HepG2 (cell line): Measurements from ENCODE around the gene SERTAD3. TPM values are rescaled to one million over a fixed set of nuclear protein-coding genes. Genes with fewer than 3 reads are reported as not detected.

Experiments used
- ATAC-seq: fragments of 200-7000 bp; cut with Tn5 transposase; 3 replicates; pipeline ENCODE4 v1.9.1; 2020; ENCODE audit warnings: mild to moderate bottlenecking, moderate library complexity
- BruUV-seq: library from RNA; stranded (reverse); fragments of 400-500 nt; replicated peaks from 2 replicates; lab custom pipeline; 2021; lab: Mats Ljungman, UMichigan
- CTCF ChIA-PET: fragments of 300-600 bp; formaldehyde crosslinking; extraction: SDS; loops from one replicate; lab custom pipeline; 2021; ENCODE audit warnings: low total read pairs, inconsistent platforms, low intra/inter-chr PET ratio; lab: Yijun Ruan, JAX
- POLR2A ChIA-PET: fragments of 350-600 bp; sonication (Branson Sonifier 250); formaldehyde crosslinking; loops from one replicate; lab custom pipeline; 2020; ENCODE audit warnings: antibody characterized with exemption, inconsistent platforms; lab: Yijun Ruan, JAX
- DNase-seq: peaks from one replicate; pipeline ENCODE4 v3.0.0-alpha.2; 2015; ENCODE audit warnings: low spot score
- FAIRE-seq: peaks from 3 replicates; lab custom pipeline; 2011; peaks lifted over from hg19 to GRCh38; lab: Jason Lieb, UNC
- H2AFZ ChIP-seq: one replicate; pipeline ENCODE4 v1.6.1; 2011; ENCODE audit warnings: low read length, inconsistent platforms
- H3K27ac ChIP-seq: fragments of 300-600 bp; 3 replicates; pipeline ENCODE4 v1.8.0; 2011; ENCODE audit warnings: mixed run types, mild to moderate bottlenecking, mixed read lengths, low read length, inconsistent platforms; ENCODE audit not compliant: insufficient read depth; ENCODE audit errors: extremely low read length
- H3K27me3 ChIP-seq, 2 experiments: fragments of 200-600 bp in 1 of 2; 2 replicates in 1 of 2; 3 replicates in 1 of 2; pipeline versions ENCODE4 v1.6.0 to v1.8.0; 2011; ENCODE audit warnings: low read length in 2 of 2, mild to moderate bottlenecking in 2 of 2, moderate library complexity in 2 of 2, inconsistent platforms in 1 of 2; ENCODE audit not compliant: insufficient read depth in 2 of 2, control insufficient read depth in 1 of 2
- H3K36me3 ChIP-seq, 2 experiments: fragments of 200-600 bp in 1 of 2; replicated peaks in 1 of 2; 2 replicates in 1 of 2; 3 replicates in 1 of 2; pipeline versions ENCODE4 v1.5.1 to v1.8.0; 2011; ENCODE audit warnings: low read length in 2 of 2, inconsistent platforms in 1 of 2; ENCODE audit not compliant: insufficient read depth in 2 of 2, control insufficient read depth in 1 of 2
- H3K4me1 ChIP-seq: 2 replicates; pipeline ENCODE4 v1.5.1; 2012; ENCODE audit warnings: low read length, inconsistent platforms; ENCODE audit not compliant: insufficient read depth
- H3K4me2 ChIP-seq: 2 replicates; pipeline ENCODE4 v1.6.0; 2011; ENCODE audit warnings: low read depth, low read length, inconsistent platforms
- H3K4me3 ChIP-seq, 3 experiments: fragments of 200-600 bp in 1 of 3; sonication (generic), shearing (Covaris generic) in 1 of 3; replicated peaks in 1 of 3; 2 replicates each; pipeline ENCODE4 v1.5.1; 2011 to 2016; ENCODE audit warnings: low read length in 3 of 3, inconsistent platforms in 2 of 3, low read depth in 2 of 3, mild to moderate bottlenecking in 2 of 3, control low read depth in 1 of 3, mixed read lengths in 1 of 3; ENCODE audit not compliant: insufficient read depth in 1 of 3
- H3K79me2 ChIP-seq: one replicate; pipeline ENCODE4 v1.6.1; 2011; ENCODE audit warnings: low read length, inconsistent platforms; ENCODE audit not compliant: insufficient read depth
- H3K9ac ChIP-seq: 2 replicates; pipeline ENCODE4 v1.6.0; 2011; ENCODE audit warnings: mild to moderate bottlenecking, low read depth, low read length, inconsistent platforms; ENCODE audit not compliant: insufficient read depth
- H3K9me3 ChIP-seq: 2 replicates; pipeline ENCODE4 v1.5.1; 2012; ENCODE audit warnings: mild to moderate bottlenecking, low read length
- H4K20me1 ChIP-seq: 2 replicates; pipeline ENCODE4 v1.6.0; 2011; ENCODE audit warnings: inconsistent platforms, mild to moderate bottlenecking, low read length, moderate library complexity; ENCODE audit not compliant: insufficient read depth
- FOXA3 ChIP-seq: IDR thresholded peaks from 2 replicates; pipeline ENCODE4 v1.6.1; 2016; ENCODE audit warnings: missing genetic modification reagents, missing compliant biosample characterization
- GABPB1 ChIP-seq: IDR thresholded peaks from 2 replicates; pipeline ENCODE4 v1.6.1; 2016; ENCODE audit warnings: mild to moderate bottlenecking, missing genetic modification reagents, moderate library complexity, missing compliant biosample characterization
- JDP2 ChIP-seq: sonication (generic); formaldehyde crosslinking; IDR thresholded peaks from 2 replicates; pipeline ENCODE4 v1.8.1; 2022; ENCODE audit warnings: missing genetic modification reagents, borderline replicate concordance
- KDM4B ChIP-seq: sonication (generic); formaldehyde crosslinking; IDR thresholded peaks from 2 replicates; pipeline ENCODE4 v1.4.0; 2020; ENCODE audit warnings: missing genetic modification reagents
- KDM6A ChIP-seq: IDR thresholded peaks from 2 replicates; pipeline ENCODE4 v1.6.1; 2016; ENCODE audit warnings: low read depth
- KLF16 ChIP-seq, 2 experiments: sonication (generic) in 1 of 2; formaldehyde crosslinking in 1 of 2; IDR thresholded peaks; 2 replicates each; pipeline versions ENCODE4 v1.6.1 to v1.8.0; 2016 to 2023; ENCODE audit warnings: missing genetic modification reagents in 2 of 2, missing compliant biosample characterization in 1 of 2
- NR3C1 ChIP-seq: sonication (generic); formaldehyde crosslinking; IDR thresholded peaks from 2 replicates; pipeline ENCODE4 v1.4.0; 2020; ENCODE audit warnings: missing genetic modification reagents
- PATZ1 ChIP-seq: sonication (generic); formaldehyde crosslinking; IDR thresholded peaks from 2 replicates; pipeline ENCODE4 v1.4.0; 2020; ENCODE audit warnings: missing genetic modification reagents
- SETDB1 ChIP-seq: sonication (generic); formaldehyde crosslinking; IDR thresholded peaks from 2 replicates; pipeline ENCODE4 v1.5.1; 2020; ENCODE audit warnings: missing genetic modification reagents, mild to moderate bottlenecking, borderline replicate concordance
- TIGD3 ChIP-seq: sonication (generic); formaldehyde crosslinking; IDR thresholded peaks from 2 replicates; pipeline ENCODE4 v1.5.1; 2020; ENCODE audit warnings: mild to moderate bottlenecking, missing genetic modification reagents, borderline replicate concordance
- ZBTB3 ChIP-seq: sonication (generic); formaldehyde crosslinking; IDR thresholded peaks from 2 replicates; pipeline ENCODE4 v1.4.0; 2020; ENCODE audit warnings: low read depth, mild to moderate bottlenecking, moderate library complexity, missing genetic modification reagents, borderline replicate concordance
- ZMAT3 ChIP-seq: sonication (generic); formaldehyde crosslinking; conservative IDR thresholded peaks from 2 replicates; pipeline ENCODE4 v1.7.0; 2021; ENCODE audit warnings: missing genetic modification reagents
- ZNF446 ChIP-seq: sonication (generic); formaldehyde crosslinking; IDR thresholded peaks from 2 replicates; pipeline ENCODE4 v1.5.0; 2020; ENCODE audit warnings: mild to moderate bottlenecking, missing genetic modification reagents
- ZNF513 ChIP-seq: sonication (generic); formaldehyde crosslinking; conservative IDR thresholded peaks from 2 replicates; pipeline ENCODE4 v1.5.0; 2020; ENCODE audit warnings: missing genetic modification reagents
- ZNF816 ChIP-seq: sonication (generic); formaldehyde crosslinking; IDR thresholded peaks from 2 replicates; pipeline ENCODE4 v1.8.0; 2022; ENCODE audit warnings: missing genetic modification reagents, mild to moderate bottlenecking, borderline replicate concordance
- WGBS: methylation state at CpG from one replicate; pipeline ENCODE4 v1.1.6; 2017; ENCODE audit warnings: low lambda C conversion rate; 5-methylcytosine and 5-hydroxymethylcytosine counted together
- in situ Hi-C: cut with HindIII; loops from 2 replicates; pipeline ENCODE4 v1.10.0; 2017; ENCODE audit warnings: low pct_unique_long_range_greater_than_20kb; ENCODE audit not compliant: extremely low pct_ligation_motif_present
- intact Hi-C: fragments of 100-400 bp; cut with micrococcal nuclease; formaldehyde crosslinking; loops from one replicate; pipeline ENCODE4 v1.10.0; 2022; ENCODE audit not compliant: unreplicated experiment
- polyA plus RNA-seq, 8 experiments: library from polyadenylated mRNA; depleted of rRNA in 3 of 8; stranded (reverse) in 7 of 8; unstranded in 1 of 8; fragments of >200 nt; fragmentation: Illumina TruSeq in 4 of 8; extraction: Trizol in 4 of 8; gene quantifications; 2 replicates each; pipeline versions ENCODE4 v1.2.1 to v1.2.3, GENCODE V29; 2011 to 2016; ENCODE audit warnings: low read depth in 4 of 8, missing spikeins in 1 of 8, mixed read lengths in 1 of 8; ENCODE audit not compliant: insufficient read depth in 1 of 8
- total RNA-seq, 5 experiments: library from RNA; depleted of rRNA; stranded (reverse); fragments of >200 nt; fragmentation: Illumina TruSeq; extraction: Trizol; gene quantifications; 2 replicates each; pipeline ENCODE4 v1.2.3, GENCODE V29; 2016; ENCODE audit warnings: low read depth in 1 of 5
- TF ChIP-seq, protein P1 (sequence below): sonication (generic); formaldehyde crosslinking; IDR thresholded peaks from 2 replicates; pipeline ENCODE4 v1.9.0; 2021; ENCODE audit warnings: missing genetic modification reagents, borderline replicate concordance

The SERTAD3 gene
- total and polyA plus RNA-seq, 2 of the 13 experiments (the other 11 are each of a cell fraction or from before 2014, with no cell fraction given), result 9.6 to 16.9 TPM

GRCh38 chr19:40419066-40419612 lies 25.0 kb downstream of the SERTAD3 start:
- TF ChIP-seq GABPB1 (CRISPR knock-in tag), result no peak
- no peak for TF ChIP-seq ZMAT3 (CRISPR knock-in tag)
- TF ChIP-seq, protein P1, sequence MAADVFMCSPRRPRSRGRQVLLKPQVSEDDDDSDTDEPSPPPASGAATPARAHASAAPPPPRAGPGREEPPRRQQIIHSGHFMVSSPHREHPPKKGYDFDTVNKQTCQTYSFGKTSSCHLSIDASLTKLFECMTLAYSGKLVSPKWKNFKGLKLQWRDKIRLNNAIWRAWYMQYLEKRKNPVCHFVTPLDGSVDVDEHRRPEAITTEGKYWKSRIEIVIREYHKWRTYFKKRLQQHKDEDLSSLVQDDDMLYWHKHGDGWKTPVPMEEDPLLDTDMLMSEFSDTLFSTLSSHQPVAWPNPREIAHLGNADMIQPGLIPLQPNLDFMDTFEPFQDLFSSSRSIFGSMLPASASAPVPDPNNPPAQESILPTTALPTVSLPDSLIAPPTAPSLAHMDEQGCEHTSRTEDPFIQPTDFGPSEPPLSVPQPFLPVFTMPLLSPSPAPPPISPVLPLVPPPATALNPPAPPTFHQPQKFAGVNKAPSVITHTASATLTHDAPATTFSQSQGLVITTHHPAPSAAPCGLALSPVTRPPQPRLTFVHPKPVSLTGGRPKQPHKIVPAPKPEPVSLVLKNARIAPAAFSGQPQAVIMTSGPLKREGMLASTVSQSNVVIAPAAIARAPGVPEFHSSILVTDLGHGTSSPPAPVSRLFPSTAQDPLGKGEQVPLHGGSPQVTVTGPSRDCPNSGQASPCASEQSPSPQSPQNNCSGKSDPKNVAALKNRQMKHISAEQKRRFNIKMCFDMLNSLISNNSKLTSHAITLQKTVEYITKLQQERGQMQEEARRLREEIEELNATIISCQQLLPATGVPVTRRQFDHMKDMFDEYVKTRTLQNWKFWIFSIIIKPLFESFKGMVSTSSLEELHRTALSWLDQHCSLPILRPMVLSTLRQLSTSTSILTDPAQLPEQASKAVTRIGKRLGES (CRISPR knock-in tag), result no peak
- TF ChIP-seq KDM4B (CRISPR knock-in tag), result no peak
- no peak for TF ChIP-seq ZNF446 (CRISPR knock-in tag)
- TF ChIP-seq SETDB1, result no peak
- TF ChIP-seq ZNF513 (CRISPR knock-in tag), result no peak
- no peak for TF ChIP-seq TIGD3 (CRISPR knock-in tag)
- TF ChIP-seq KLF16 (CRISPR knock-in tag; IDR thresholded peaks at IDR 0.05), result no peak
- no peak for TF ChIP-seq JDP2 (CRISPR knock-in tag)
- no peak for TF ChIP-seq KDM6A (CRISPR knock-in tag)
- TF ChIP-seq PATZ1 (CRISPR knock-in tag), result no peak
- no peak for TF ChIP-seq FOXA3 (CRISPR knock-in tag)
- no peak for TF ChIP-seq ZNF816 (CRISPR knock-in tag)
- TF ChIP-seq ZBTB3 (CRISPR knock-in tag), result no peak
- no peak for TF ChIP-seq NR3C1 (CRISPR knock-in tag)
- FAIRE-seq (no peak), ATAC-seq (no peak), DNase-seq (no peak)
- H3K27ac ChIP-seq, result no peak overlapping the region
- no peak overlapping the region for H3K4me2 ChIP-seq
- H2AFZ ChIP-seq, result no peak overlapping the region
- ChIA-PET CTCF (no interaction called here), POLR2A (interaction anchor here (1.3 to 2.6 kb wide), 2 partner anchors 14 to 24 kb away, joined by 3 to 12 read pairs; no protein-coding TSS in a partner anchor)
- H3K27me3 ChIP-seq, result no peaks in the 10 kb centered on the region
- intact Hi-C loops, result no loop called here
- H3K9ac ChIP-seq, result no peak overlapping the region
- H3K79me2 ChIP-seq, result peaks cover 1% of the 10 kb centered on the region
- BruUV-seq, result no TSS peak
- H3K9me3 ChIP-seq, result no peaks in the 10 kb centered on the region
- H3K4me1 ChIP-seq, result peaks cover 57% of the 10 kb centered on the region
- no peaks in the 10 kb centered on the region for H4K20me1 ChIP-seq
- H3K36me3 ChIP-seq, result peaks cover 0 to 2% of the 10 kb centered on the region in 2 experiments; a peak in 1 of 5 replicates
- in situ Hi-C loops, result no loop called here
- WGBS, result 14% methylated on average over 3 of the region's 5 CpGs
- no peak overlapping the region for H3K4me3 ChIP-seq
